NCI-H1092 (cell line): ENCODE measurements around the gene CDK14.
A peak's percentile ranks its signal among the peaks of the same experiment; 100 is the strongest.

Source experiments
- DNase-seq: peaks from one replicate; lab custom pipeline; 2025; lab: John Stamatoyannopoulos, UW

Gene CDK14

DNA sequence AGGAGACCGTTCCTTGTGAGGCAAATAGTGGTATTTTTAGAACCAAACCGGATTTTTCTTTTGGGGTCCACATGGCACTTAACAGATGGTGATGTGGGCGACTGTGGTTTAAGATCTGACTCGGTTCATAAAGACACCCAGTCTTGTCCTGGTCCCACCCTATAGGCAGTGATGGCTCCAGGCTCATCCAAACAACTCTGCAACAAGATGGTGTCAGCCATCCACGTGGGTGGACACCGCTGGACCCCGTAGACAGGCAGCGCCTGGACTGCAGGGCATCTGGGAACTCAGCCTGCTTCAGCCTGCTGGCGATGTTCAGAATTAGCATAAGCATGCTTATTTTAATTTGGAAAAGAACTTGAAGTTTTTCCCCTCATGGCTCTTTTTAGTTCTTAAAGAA is 409.7 kb downstream of the CDK14 start:
- DNase-seq, result no peak

DNA sequence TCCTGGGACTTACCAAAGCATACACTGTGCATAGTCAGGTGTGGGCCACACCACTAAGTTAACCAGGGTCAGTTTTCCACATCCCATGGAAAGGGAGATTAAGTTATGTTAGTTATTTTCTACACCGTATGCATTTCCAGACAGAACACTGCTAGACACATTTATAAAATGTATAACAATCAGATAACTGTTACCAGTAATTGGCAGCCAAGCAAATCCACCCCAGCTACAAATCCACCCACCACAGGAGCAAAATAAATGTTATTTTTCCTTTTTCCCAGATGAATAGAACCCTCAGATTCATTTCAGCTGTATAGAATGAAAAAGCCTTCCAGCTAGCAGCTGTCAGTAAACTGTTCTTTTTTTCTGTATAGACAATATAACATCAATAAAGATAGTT is 411.2 kb downstream of the CDK14 start:
- no peak for DNase-seq

DNA sequence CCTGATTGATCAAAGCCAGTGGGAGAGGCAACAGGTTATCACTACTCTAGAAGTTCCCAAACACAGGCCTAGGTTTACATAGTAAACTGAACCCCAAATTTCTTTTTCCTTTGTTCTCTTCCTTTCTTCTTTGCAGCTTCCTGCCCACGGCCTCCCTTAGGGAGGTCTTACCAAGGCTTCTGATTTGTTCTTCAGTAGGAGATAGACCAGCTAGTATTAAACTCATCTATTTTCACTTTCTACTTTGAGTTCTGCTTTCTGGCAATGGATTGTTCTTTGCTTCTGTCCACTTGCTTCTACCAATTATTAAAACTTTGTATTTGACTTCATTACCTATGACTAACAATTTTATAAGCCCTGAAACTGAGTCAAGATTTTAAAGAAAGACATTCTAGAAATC is 417.0 kb downstream of the CDK14 start:
- DNase-seq, result no peak

DNA sequence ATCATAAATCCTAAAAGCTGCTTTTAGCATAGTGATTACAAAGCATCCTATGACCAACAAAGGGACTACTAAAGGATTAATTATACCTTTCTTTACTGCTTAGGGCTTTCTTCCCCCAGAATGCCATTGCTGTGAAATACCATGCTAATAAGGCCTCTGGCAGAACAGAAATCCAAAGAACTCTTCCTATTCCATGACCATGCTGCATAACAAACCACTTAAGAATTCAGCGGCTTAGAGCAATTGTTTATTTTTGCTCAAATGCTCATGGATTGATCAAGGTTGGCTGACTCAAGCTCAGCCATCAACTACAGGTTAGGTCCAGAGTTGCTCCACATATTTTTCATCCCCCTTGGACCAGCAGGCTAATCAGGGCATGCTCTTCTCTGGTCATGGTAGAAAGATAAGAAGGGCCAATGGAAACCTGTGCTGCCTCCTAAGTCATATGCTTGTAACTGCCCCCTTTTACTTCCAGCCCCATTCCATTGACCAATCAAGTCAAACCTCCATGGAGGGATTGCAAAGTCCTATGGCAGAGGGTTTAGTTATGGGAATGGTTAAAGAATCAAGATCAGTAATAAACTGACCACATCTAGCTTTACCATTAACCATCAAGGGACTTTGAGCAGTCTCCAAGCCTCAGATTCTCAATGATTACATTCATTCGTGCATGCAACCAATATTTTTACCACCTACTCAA is 423.7 kb downstream of the CDK14 start:
- DNase-seq, result no peak

DNA sequence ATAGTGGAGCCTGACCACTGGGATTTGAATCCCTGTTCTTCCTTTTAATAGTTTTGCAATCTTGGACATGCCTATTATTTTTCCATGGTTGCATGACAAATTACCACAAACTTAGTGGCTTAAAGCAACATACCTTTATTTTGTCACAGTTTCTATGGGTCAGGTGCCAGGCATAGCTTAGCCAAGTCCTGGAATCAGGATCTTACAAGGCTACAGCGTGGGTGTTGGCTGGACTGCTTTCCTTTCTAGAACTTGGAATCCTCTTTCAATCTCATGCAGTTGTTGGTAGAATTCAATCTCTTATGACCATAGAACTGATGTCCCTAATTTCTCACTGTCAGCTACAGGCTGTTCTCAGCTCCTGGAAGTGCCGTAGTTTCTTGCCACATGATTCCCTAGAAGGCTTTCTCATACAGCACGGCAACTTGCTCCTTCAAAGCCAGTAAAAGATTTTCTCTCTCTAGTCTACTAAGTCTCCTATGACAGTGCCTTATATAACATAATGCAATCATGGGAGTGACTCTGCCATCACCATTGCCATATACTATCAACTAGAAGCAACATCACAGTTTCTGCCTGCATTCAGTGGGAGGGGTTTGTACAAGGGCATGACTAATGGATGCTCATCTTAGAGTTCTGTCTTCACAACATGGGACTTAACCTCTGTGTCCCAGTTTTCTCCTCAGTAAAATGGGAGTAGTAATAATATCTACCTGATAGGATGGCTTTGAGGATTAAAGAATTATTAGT is 424.7 kb downstream of the CDK14 start:
- DNase-seq, result no peak

DNA sequence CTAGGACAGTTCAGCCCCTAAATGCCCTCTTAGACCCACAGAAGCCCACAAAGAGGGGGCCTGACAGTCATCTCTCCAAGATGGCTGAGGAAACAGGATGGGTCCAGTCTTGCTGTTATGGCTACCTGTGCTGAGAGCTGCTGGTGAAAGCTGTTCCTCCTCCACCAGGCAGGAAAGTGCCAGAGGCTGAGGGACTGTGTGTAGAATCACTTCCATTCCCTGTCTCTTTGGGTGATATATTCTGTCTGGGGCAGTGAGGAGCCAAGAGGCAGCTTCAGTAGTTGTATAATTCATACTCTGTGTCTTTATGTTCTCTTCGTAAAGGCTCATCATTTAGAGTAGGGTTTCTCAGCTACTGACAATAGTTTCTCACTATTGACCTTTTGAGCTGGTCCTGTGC is 425.8 kb downstream of the CDK14 start:
- DNase-seq, result no peak

DNA sequence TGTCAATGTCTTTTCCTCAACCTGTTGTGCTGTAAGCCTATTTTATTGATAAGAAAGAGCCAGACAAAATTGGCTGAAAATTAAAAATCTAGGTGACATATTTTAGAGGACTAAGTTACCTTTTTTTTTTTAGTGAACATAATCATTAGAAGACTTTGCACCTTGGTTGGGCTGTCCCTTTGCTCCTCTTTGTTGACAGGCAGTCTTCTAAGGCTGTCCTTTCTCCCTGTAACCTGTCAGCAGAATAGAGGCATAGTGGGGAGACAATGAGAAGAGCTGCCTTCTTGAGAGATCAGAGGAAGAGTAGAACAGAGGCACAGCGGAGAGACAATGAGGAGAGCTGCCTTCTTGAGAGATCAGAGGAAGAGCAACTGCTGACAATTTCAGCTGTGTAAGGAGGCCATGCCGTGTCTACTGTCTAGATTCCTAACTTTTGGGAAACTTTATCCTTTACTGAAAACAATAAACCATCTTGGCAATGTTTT is 429.8 kb downstream of the CDK14 start:
- no peak for DNase-seq

DNA sequence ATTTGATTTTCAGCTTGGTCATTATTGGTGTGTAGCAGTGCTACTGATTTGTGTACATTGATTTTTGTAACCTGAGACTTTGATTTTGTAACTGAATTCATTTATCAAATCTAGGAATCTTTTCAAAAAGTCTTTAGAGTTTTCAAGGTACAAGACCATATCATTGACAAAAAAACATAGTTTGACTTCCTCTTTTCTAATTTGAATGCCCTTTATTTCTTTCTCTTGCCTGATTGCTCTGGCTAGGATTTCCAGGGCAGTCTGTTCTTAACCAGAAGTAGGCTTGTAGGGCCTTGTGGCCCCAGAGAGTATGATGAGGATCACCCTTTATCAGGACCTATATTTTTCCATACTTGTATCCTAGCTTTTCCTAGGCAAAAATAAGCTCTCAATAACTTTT is 433.6 kb downstream of the CDK14 start:
- no peak for DNase-seq

DNA sequence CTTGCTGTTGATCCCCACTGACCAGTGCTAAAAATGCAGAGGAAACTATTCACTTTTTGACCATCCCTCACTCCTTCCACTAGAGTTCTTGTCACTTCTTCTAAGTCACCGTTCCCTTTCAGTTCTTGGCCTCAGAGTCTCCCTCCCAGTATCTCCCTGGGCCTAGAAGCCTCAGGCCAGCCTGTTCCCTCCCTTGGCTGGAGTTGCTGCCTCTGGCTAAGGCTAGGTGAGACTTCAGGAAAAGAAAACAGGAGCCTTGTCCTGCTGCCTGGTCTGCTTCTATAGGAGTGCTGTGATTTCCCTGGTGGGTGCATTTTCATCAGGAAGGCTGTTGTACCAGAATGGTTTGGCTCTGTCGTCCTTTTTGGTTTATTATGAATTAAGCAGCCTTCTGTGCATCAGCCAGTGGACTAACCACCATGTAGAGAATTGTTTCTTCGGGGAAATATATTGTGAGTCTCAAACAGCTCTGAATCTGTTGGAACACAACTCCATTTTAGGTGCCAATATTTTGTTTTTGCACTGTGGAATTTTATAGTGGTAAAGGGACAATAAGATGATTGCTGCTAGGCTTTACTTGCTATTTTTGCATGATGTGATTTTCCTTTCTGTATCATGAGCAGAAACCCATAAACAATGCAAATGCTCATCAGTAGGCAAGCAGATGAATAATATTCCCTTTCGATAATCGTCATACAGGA is 434.7 kb downstream of the CDK14 start:
- no peak for DNase-seq

DNA sequence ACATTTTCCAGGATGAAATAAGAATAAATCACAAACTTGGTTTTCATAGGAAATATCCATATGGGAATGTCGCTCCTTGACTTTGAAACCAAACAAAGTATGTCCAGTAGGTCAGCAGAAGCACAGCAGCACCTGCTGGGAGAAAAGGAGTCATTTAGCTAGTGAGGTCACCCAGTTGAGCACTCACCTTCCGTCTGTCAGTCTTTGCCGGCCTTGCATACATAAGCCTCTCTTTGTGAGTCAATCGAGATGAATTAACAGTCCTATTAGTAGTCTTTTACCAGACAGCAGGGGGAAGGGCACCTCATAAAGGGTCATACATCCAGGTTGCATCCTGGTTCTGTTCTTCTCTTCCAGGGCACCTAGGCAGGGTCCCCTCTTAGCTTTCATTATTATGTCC is 435.6 kb downstream of the CDK14 start:
- no peak for DNase-seq

DNA sequence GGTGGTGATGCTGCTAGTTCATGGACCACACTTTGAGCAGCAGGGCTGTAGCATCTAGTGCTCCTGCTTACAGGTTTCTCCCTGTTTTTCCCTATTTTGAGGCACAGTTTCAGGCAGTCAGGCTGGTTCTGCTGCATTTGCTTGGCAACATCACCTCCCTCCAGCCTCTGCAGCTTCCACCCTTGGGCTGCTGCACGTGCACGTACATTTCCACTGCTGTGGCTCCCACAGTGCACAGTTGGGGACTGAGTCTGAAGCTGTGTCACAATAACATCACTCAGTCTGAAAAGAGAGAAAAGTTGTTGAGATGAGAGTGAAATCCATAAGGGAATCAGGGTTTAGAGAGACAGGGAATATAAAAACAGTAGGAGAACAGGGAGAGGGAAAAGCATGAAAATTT is 437.5 kb downstream of the CDK14 start:
- no peak for DNase-seq

DNA sequence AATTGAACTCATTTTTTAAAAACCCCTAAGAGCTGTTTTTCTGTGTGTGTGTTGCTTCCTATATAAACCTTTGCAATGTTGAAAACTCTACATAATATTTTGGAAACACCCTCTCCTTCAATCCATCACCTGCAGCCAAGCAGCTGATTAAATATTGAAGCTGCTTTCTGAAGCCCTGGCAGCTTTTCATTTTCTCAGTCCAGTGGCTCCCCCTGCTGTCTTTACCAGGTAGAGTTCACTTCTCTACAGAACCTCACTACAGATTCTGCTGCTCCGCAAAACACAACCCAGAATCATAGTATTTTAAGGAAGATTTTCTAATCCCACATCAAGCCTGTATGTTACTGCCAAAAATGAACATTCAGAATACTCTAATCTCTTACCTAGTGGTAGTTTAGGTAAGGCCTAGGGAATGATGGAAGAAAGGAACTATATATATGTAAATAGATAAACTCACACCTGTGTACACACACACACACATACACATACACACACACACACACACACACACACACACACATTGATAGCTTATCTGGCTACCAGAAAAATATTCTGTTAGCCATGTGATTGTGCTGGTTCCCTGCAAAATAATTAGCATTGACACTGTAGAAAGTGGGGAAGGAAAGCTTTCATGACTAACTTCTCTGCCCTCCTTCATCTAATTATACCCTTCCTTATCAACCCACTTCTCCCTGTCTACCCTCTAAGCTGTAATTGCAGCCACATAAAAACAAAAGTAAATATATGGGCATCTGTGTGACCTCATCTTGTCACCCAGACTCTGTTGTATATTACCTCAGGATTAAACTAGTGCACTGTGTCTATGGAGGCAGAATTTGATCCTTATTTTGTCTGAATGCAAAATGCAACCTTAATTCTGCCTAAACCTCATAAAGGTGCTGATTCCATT is 438.6 kb downstream of the CDK14 start:
- peak; percentile 94 for DNase-seq

DNA sequence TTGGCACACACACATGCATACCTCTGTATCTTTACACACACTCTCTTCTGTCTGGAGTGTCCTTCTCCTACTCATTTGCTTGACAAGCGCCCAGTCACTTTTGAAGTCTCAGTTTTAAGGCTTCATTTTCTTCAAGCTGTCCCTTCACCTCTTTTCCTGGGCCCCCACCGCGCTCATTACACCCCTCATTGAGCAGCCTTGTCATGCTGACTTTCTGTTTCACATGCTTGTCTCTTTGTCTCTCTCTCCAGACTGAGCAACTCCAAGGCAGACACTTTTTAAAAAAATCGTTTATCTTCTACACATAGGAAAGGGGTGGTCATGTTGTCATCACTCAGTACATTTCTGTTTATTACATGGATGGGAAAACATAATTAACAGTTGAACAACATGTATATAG is 442.9 kb downstream of the CDK14 start:
- DNase-seq, result no peak

DNA sequence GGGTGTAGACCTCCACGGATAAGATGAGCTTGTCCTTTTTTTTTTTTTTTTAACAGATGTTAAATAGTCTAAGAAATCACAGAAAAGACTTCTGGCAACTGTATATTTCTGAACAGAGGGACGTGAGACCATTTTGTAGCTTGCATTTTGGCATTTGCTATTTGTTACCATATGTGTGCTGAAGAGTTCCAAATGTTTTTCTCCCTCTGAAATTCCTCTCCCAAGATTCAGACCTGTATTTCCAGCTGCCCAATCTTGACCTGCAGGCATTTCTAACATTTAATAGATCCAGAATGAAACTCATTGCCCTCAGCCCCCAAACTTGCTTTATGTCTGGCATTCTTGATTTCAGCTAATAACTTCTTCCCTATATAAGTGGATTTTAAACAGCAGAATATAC is 445.0 kb downstream of the CDK14 start:
- DNase-seq, result no peak

DNA sequence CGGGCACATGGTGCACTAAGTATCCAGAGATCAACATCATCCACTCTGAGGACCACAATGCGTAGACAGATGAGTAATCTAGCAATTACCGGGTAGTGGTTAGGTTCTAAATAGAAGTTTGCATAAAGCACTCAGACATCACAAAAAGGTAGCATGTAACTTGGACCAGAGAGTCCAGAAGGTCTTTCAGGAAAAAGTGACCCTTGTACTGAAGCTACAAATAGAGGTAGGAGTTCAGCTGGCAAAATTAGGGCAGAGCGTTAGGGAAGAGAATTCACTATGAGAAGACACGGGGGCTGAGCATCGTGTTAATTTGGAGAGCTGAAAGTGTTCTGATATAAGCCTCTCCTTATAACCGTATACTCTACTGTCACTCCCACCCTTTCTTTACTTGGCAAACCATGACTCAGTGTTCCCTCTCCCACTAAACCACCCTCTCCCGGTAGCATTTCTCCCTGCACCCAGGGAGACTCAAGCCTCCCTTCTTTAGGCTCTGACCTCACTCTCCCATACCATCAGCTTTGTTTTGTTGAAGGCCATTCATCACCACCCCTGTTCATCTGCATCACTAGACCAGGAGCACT is 445.9 kb downstream of the CDK14 start:
- DNase-seq, result no peak

DNA sequence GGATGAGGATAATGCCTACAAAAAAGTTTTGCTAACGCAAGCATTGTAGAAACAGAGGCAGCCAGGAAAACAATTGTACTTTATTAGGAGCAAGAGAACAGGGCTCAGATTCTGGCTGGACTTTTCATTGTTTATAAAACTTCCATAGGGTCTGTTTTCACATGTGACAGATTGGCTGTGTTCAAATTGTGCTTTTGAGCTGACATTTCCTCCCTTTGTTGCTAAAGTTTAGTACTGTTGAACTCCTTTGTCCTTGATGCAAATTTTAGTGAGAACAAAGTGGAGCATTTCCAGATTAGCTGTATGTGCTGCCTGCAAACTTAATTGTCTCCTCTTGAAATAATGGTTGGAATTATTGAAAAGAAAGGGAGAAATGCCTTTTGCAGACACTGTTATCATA is 447.1 kb downstream of the CDK14 start:
- no peak for DNase-seq

DNA sequence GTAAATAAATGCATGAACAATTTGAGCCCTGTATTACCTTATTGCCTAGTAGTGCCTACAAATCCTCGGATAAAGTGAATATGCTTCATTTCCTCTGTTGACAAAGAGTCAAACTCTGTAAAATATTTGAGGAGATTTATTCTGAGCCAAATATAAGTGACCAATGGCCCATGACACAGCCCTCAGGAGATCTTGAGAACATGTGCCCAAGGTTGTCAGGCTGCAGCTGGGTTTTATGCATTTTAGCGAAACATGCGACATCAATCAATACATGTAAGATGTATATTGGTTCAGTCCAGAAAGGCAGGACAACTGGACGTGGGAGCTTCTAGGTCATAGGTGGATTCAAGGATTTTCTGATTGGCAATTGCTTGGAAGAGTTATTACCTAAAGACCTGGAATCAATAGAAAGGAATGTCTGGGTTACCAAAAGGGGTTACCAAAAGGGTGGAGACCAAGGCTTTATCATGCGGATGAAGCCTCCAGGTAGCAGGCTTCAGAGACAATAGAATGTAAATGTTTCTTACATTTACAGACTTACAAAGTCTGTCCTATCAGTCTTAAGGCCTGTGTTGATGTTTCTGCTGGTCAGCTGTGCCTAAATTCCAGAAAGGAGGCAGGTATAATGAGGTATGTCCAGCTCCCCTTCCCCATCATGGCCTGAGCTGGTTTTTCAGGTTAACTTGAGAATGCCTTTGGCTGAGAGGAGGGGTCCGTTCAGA is 448.0 kb downstream of the CDK14 start:
- no peak for DNase-seq

DNA sequence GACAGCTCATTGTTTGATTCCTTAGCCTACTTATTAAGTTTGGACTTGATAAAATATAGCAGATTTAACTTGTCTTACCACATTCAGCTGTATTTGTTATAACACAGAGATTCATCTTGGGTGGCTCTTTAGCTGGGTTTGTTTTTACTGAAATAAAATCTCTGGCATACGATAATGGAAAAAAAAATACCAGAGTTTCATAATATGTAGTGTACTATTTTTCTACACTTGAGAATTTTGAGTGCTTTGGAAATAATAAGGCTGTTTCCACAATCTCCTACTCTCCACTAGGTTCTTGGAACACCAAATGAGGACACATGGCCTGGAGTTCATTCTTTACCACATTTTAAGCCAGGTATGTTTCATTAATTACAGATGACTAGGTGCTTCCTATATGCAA is 449.5 kb downstream of the CDK14 start:
- no peak for DNase-seq

DNA sequence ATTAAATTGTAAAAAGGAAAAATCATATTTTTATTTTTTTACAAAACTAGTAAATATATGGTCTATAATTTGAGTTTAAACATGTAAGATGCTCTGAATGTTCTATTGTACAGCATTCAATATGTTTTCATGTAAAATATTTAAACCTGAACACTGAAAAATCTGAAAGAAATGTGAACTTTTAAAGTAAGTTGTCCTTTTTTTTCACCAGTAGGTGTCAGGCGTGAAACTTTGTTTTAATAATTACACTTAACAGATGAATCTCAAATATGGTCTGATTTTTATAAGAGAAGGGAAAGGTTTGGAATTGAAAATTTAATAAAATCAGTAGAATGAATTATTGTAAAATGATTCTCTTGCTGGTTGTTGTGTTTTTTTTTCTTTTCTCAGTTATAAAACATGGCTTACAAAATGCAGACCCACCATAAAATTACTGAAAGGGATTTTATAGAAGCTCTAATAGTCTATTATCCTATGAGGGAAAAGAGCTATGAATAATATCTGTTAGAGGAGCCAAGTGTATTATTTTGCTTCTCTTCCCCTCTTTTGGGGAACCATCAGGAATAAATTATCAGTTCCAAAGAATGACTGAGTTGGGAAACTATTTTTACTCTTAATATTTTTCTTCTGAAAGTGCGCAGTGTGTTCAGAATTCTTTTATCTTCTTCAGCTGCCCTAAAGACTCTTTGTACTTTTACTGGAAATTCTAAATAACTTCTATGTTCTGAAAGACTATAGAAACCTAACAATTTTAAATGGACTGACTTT is 450.4 kb downstream of the CDK14 start:
- no peak for DNase-seq

DNA sequence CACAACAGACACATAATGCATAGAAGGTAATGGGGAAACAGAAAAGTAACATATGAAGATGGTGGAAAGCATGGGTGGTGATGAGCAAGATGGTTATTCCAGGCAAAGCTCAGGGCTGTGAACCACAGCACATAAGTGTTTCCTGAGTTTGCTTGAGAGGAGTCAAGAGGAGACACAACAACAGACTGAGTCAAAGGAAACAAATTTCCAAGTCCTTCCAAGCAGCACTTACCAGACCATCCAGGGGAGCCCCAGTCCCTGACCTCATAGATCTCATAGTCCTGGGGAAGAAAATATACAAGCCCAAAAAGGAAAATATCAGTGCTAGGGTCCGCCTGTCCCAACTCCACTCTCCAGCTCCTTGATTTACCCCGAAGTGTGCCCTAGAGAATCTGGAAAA is 451.5 kb downstream of the CDK14 start:
- DNase-seq, result no peak
